Fibroblast of the aortic adventitia (primary cell): ENCODE measurements around the gene KLF9. TPM values are rescaled to one million over a fixed set of nuclear protein-coding genes. Genes with fewer than 3 reads are reported as not detected.

Source experiments
- DNase-seq: peaks from one replicate; pipeline ENCODE4 v3.0.0-alpha.2; 2010; ENCODE audit warnings: low read depth
- H3K4me3 ChIP-seq: 2 replicates; pipeline ENCODE4 v1.5.1; 2011; ENCODE audit warnings: low read depth, mild to moderate bottlenecking, control low read depth, low read length, moderate library complexity
- total RNA-seq: library from RNA; depleted of rRNA; stranded (reverse); fragments of >200 nt; gene quantifications from 2 replicates; pipeline ENCODE4 v1.2.3, GENCODE V29; 2012; ENCODE audit warnings: low replicate concordance
- TF ChIP-seq, protein P1 (sequence below): IDR thresholded peaks from 2 replicates; pipeline ENCODE4 v1.5.1; 2011; ENCODE audit warnings: mild to moderate bottlenecking, low read length, control low read depth, inconsistent platforms; ENCODE audit not compliant: insufficient read depth

KLF9 gene
- total RNA-seq, 1 donor, result 30.4 TPM

DNA sequence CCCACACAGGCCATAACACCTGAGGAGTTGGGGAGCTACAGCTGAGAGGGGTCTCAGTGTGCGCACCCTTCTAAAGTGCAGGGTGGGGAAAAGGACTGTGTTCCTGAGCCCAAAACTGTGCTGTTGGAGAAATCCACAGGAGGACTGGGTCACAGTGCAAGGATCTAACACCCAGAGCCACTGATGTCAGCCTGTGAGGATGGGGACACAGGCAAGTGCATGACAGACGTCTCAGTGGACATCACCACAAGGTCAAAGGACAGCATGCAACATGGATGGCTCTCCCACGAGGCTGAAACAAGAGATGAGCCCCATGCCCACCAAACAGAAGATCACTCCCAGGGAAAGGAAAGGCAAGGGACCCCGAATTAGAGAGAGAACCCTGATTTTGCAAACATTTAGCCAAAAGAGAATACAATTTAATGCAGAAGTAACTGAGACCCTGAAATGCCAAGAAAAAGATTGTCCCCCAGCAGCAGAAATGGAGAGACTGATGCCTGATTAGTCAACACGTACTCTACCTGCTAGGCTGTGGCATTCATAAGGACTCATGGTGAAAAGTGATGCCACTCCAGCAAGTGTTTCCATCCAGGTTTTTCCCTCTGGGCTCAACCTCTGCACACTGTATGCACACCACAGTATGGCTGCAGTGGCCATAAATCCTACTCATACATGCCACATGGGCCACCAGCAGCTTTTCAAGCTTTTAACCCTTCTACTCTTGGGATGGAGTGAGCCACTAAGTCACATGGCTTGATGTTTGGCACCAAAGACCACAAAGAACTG, 14.2 kb downstream of the KLF9 start:
- DNase-seq, result no peak
- TF ChIP-seq, protein P1, sequence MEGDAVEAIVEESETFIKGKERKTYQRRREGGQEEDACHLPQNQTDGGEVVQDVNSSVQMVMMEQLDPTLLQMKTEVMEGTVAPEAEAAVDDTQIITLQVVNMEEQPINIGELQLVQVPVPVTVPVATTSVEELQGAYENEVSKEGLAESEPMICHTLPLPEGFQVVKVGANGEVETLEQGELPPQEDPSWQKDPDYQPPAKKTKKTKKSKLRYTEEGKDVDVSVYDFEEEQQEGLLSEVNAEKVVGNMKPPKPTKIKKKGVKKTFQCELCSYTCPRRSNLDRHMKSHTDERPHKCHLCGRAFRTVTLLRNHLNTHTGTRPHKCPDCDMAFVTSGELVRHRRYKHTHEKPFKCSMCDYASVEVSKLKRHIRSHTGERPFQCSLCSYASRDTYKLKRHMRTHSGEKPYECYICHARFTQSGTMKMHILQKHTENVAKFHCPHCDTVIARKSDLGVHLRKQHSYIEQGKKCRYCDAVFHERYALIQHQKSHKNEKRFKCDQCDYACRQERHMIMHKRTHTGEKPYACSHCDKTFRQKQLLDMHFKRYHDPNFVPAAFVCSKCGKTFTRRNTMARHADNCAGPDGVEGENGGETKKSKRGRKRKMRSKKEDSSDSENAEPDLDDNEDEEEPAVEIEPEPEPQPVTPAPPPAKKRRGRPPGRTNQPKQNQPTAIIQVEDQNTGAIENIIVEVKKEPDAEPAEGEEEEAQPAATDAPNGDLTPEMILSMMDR, result no peak
- no peak overlapping the region for H3K4me3 ChIP-seq

DNA sequence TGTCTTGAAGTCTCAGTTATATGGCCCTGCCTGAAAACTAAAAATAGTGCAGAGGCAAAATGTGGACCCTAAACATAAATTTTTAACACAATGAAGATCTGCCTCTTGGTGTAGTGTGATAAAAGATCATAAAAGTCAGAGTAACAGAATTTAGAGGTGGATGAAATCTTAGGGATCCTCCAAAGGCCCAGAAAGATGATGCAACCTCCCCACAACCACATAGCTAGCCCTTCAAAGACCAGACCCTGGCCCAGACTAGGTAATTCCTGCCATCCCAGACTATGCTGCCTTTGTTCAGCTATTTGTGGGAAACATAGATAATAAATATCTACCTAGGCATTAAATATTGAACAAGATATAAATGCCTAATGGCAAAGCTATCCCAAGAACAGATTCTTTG, 15.3 kb downstream of the KLF9 start:
- peak; percentile 43 for DNase-seq
- H3K4me3 ChIP-seq, result no peak overlapping the region
- TF ChIP-seq, protein P1, result no peak

DNA sequence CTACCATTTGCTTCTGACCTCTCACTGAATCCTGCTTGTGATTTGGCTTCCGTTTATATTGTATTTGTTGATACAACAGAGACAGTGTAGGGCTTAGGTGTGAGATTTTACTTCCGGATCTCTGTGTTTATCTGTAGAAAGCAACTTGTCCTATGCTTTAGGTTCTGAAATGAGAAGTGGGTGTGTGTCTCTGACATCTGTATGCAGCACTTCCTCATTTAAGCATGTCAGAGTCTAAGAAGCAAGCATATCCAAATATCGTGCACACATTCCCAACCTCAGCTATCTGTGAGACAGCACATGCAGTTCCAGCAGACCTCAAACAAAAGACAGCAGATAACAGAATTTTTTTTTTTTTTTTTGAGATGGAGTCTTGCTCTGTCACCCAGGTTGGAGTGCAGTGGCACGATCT, 16.3 kb downstream of the KLF9 start:
- TF ChIP-seq, protein P1, result no peak
- H3K4me3 ChIP-seq, result no peak overlapping the region
- DNase-seq, result peak; percentile 45

DNA sequence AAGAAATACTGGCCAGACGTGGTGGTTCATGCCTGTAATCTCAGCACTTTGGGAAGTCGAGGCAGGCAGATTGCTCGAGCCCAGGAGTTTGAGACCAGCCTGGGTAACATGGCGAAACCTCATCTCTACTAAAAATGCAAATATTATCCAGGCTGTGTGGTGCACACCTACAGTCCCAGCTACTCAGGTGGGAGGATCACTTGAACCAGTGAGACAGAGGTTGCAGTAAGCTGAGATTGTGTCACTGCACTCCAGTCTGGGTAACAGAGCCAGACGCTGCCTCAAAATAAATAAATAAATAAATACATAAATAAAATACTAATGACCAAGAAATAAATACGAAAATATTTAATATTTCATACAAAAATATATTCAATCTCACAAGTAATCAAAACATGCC, 18.8 kb downstream of the KLF9 start:
- no peak for DNase-seq
- TF ChIP-seq, protein P1, result no peak
- no peak overlapping the region for H3K4me3 ChIP-seq

DNA sequence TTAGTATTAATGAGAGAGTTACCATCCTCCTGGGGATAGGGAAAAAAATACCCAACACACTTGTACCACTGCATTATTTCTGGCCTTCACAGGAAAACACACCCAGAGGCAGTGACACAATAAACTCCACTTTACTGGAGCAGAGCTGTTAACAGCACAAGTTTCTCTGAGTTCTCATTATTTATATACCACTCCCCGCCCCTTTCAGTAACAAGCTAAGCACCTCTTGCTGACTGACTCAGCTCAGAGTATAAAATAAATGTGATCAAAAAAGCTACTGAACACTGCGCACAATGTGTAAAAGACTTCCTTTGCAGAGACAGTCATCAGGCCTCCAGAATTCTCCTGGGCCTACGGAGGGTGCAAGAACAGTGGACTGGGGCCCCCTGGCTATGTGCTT, 21.6 kb downstream of the KLF9 start:
- TF ChIP-seq, protein P1, result no peak
- no peak for DNase-seq
- no peak overlapping the region for H3K4me3 ChIP-seq

DNA sequence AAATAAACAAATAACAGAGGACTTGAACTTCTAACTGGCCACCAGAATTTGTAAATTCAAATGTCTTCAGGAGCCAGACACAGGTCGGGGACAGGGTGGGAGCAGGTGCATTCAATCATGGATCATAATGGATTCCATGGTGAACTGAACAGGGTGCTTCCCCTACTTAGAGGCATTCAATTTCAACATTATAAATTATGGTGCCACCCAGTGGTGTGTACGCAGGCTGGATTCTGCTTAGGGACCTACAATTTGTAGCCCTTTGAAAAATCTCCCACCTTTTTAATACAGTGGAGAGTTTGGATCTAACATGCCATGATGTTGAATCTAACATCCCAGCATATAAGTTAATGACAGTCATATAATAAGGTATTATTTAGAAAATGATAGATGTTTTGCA, 22.3 kb downstream of the KLF9 start:
- DNase-seq, result no peak
- TF ChIP-seq, protein P1, result peak; percentile 13
- H3K4me3 ChIP-seq, result no peak overlapping the region

DNA sequence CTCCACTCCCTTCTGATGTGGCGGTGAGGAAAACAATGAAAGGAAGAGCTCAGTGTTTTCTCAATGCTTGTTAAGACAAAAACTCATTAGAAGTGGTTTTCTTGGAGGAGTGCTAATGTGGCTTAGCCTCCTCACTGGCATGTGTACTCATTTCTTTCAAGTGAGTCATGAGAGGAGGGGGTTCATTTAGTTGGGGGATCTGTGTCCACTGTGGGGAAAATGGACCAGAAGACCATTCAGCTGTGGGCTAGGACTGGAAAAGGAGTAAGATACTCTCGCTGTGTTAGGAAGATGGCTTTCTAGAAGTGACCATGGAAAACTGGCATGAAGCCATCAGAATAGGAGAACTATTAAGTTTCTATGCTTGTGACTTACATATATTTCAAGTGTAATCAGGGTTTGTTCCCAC, 23.5 kb downstream of the KLF9 start:
- TF ChIP-seq, protein P1, result no peak
- no peak for DNase-seq
- H3K4me3 ChIP-seq, result no peak overlapping the region
